HCT116 (cell line): Measurements from ENCODE around the gene PRR29. TPM values are rescaled to one million over a fixed set of nuclear protein-coding genes. Genes with fewer than 3 reads are reported as not detected.

Experiments
- ATAC-seq: fragments of 200-7000 bp; cut with Tn5 transposase; 2 replicates; pipeline ENCODE4 v1.9.1; 2020; ENCODE audit warnings: mild to moderate bottlenecking, moderate library complexity
- BruUV-seq: library from RNA; stranded (reverse); fragments of 400-500 nt; replicated peaks from 2 replicates; lab custom pipeline; 2021; lab: Mats Ljungman, UMichigan
- CTCF ChIA-PET: fragments of 300-600 bp; sonication (Branson Sonifier 250); formaldehyde crosslinking; loops from one replicate; lab custom pipeline; 2021; ENCODE audit warnings: antibody characterized with exemption; lab: Charles Lee
- POLR2A ChIA-PET: fragments of 300-600, 350-600 bp; sonication (Branson Sonifier 250); formaldehyde crosslinking; loops from one replicate; lab custom pipeline; 2021; ENCODE audit warnings: antibody characterized with exemption; lab: Charles Lee
- RAD21 ChIA-PET, 2 experiments: fragments of 300-600 bp; sonication (Branson Sonifier 250); formaldehyde crosslinking; loops; one replicate each; lab custom pipeline; 2023; ENCODE audit warnings: low total read pairs in 2 of 2; ENCODE audit not compliant: uncharacterized antibody in 2 of 2, unreplicated experiment in 2 of 2, low non-redundant PET in 1 of 2; lab: Charles Lee
- DNase-seq: peaks from one replicate; pipeline ENCODE4 v3.0.0-alpha.2; 2010; ENCODE audit warnings: low read depth, low spot score
- H2AFZ ChIP-seq: fragments of 200-600 bp; shearing (Covaris generic), sonication (generic); 2 replicates; pipeline ENCODE4 v1.6.1; 2017; ENCODE audit warnings: low read depth, mixed run types, mixed read lengths, antibody characterized with exemption, low read length; ENCODE audit not compliant: poor library complexity, severe bottlenecking
- H3K27ac ChIP-seq: 2 replicates; pipeline ENCODE4 v1.5.1; 2012; ENCODE audit warnings: low read depth, low read length
- H3K27me3 ChIP-seq: fragments of 200-600 bp; sonication (generic); 2 replicates; pipeline ENCODE4 v1.6.1; 2016; ENCODE audit warnings: mixed run types, low read length, mixed read lengths; ENCODE audit not compliant: insufficient read depth
- H3K36me3 ChIP-seq, 2 experiments: fragments of 200-500 bp in 1 of 2; fragments of 200-600 bp in 1 of 2; sonication (Bioruptor generic) in 1 of 2; sonication (generic) in 1 of 2; 2 replicates each; pipeline versions ENCODE4 v1.5.1 to v1.6.1; 2014 to 2016; ENCODE audit warnings: low read length in 2 of 2, inconsistent platforms in 1 of 2, mixed read lengths in 1 of 2, mixed run types in 1 of 2; ENCODE audit not compliant: insufficient read depth in 2 of 2, control insufficient read depth in 1 of 2
- H3K4me1 ChIP-seq, 2 experiments: fragments of 200-600 bp in 1 of 2; sonication (generic) in 1 of 2; 2 replicates each; pipeline versions ENCODE4 v1.5.1 to v1.6.1; 2012 to 2017; ENCODE audit warnings: low read length in 2 of 2, inconsistent platforms in 1 of 2, mild to moderate bottlenecking in 1 of 2, mixed read lengths in 1 of 2, mixed run types in 1 of 2, moderate library complexity in 1 of 2; ENCODE audit not compliant: insufficient read depth in 2 of 2, control insufficient read depth in 1 of 2
- H3K4me2 ChIP-seq: fragments of 200-600 bp; sonication (generic); 2 replicates; pipeline ENCODE4 v1.6.1; 2017; ENCODE audit warnings: mixed run types, low read length, mixed read lengths
- H3K4me3 ChIP-seq, 2 experiments: fragments of 200-600 bp in 1 of 2; sonication (generic) in 1 of 2; replicated peaks in 1 of 2; 2 replicates each; pipeline ENCODE4 v1.5.1; 2011 to 2016; ENCODE audit warnings: low read length in 2 of 2, control low read depth in 1 of 2, low read depth in 1 of 2, mild to moderate bottlenecking in 1 of 2, mixed read lengths in 1 of 2, mixed run types in 1 of 2
- H3K79me2 ChIP-seq: fragments of 200-600 bp; sonication (generic); 2 replicates; pipeline ENCODE4 v1.6.1; 2017; ENCODE audit warnings: mild to moderate bottlenecking, mixed run types, low read length, moderate library complexity, mixed read lengths; ENCODE audit not compliant: insufficient read depth
- H3K9ac ChIP-seq: fragments of 200-600 bp; sonication (generic); 2 replicates; pipeline ENCODE4 v1.6.1; 2016; ENCODE audit warnings: low read length, mixed read lengths
- H3K9me2 ChIP-seq: fragments of 200-600 bp; sonication (generic), shearing (Covaris generic); 2 replicates; pipeline ENCODE4 v1.6.1; 2017; ENCODE audit warnings: mixed run types, mild to moderate bottlenecking, moderate library complexity; ENCODE audit not compliant: insufficient read depth
- H3K9me3 ChIP-seq, 2 experiments: fragments of 200-500 bp in 1 of 2; fragments of 200-600 bp in 1 of 2; sonication (Bioruptor generic) in 1 of 2; sonication (generic) in 1 of 2; 2 replicates each; pipeline ENCODE4 v1.6.1; 2014 to 2017; ENCODE audit warnings: low read length in 2 of 2, mixed read lengths in 2 of 2, inconsistent platforms in 1 of 2, low read depth in 1 of 2, mild to moderate bottlenecking in 1 of 2, mixed run types in 1 of 2, moderate library complexity in 1 of 2; ENCODE audit not compliant: control insufficient read depth in 1 of 2, insufficient read depth in 1 of 2
- H4K20me1 ChIP-seq: fragments of 200-600 bp; sonication (generic), shearing (Covaris generic); 2 replicates; pipeline ENCODE4 v1.6.1; 2017; ENCODE audit warnings: mixed run types, mild to moderate bottlenecking, moderate library complexity; ENCODE audit not compliant: insufficient read depth
- CBX3 ChIP-seq: IDR thresholded peaks from 2 replicates; pipeline ENCODE4 v1.6.1; 2012; ENCODE audit warnings: low read depth
- CEBPB ChIP-seq: IDR thresholded peaks from 2 replicates; pipeline ENCODE4 v1.6.1; 2012; ENCODE audit warnings: low read depth
- CTCF ChIP-seq, 3 experiments: fragments of 200-600 bp in 1 of 3; sonication (generic) in 1 of 3; IDR thresholded peaks in 2 of 3; conservative IDR thresholded peaks in 1 of 3; 2 replicates each; pipeline ENCODE4 v1.5.1; 2012 to 2017; ENCODE audit warnings: low read depth in 2 of 3, low read length in 2 of 3, antibody characterized with exemption in 1 of 3, borderline replicate concordance in 1 of 3, control low read depth in 1 of 3, mild to moderate bottlenecking in 1 of 3, mixed read lengths in 1 of 3, mixed run types in 1 of 3, moderate library complexity in 1 of 3; ENCODE audit not compliant: insufficient read depth in 1 of 3
- ELF1 ChIP-seq: IDR thresholded peaks from 2 replicates; pipeline ENCODE4 v1.6.1; 2012; ENCODE audit warnings: low read depth, borderline replicate concordance
- EZH2 ChIP-seq: fragments of 200-600 bp; sonication (generic); IDR thresholded peaks from 2 replicates; pipeline ENCODE4 v1.6.1; 2017; ENCODE audit warnings: antibody characterized with exemption, mixed run types
- FOSL1 ChIP-seq: IDR thresholded peaks from 2 replicates; pipeline ENCODE4 v1.6.1; 2012; ENCODE audit warnings: low read depth
- POLR2AphosphoS5 ChIP-seq: IDR thresholded peaks from 2 replicates; pipeline ENCODE4 v1.6.1; 2011; ENCODE audit warnings: mild to moderate bottlenecking, low read depth, low read length, moderate library complexity
- RAD21 ChIP-seq: IDR thresholded peaks from 2 replicates; pipeline ENCODE4 v1.6.1; 2012; ENCODE audit warnings: low read depth, mild to moderate bottlenecking
- SP1 ChIP-seq: IDR thresholded peaks from 2 replicates; pipeline ENCODE4 v1.6.1; 2012; ENCODE audit warnings: low read depth
- SRF ChIP-seq: IDR thresholded peaks from 2 replicates; pipeline ENCODE4 v1.6.1; 2012; ENCODE audit warnings: low read depth
- TCF7L2 ChIP-seq: IDR thresholded peaks from 2 replicates; pipeline ENCODE4 v1.7.0; 2011; ENCODE audit warnings: borderline replicate concordance, inconsistent platforms; ENCODE audit not compliant: insufficient read depth, insufficient read length; ENCODE audit errors: extremely low read depth
- ZBTB33 ChIP-seq: IDR thresholded peaks from 2 replicates; pipeline ENCODE4 v1.6.1; 2011; ENCODE audit warnings: mild to moderate bottlenecking, low read length, moderate library complexity; ENCODE audit not compliant: insufficient replicate concordance; ENCODE audit errors: extremely low read depth
- intact Hi-C: fragments of 100-400 bp; cut with micrococcal nuclease; formaldehyde crosslinking; loops from 2 replicates; pipeline ENCODE4 v1.10.0; 2022
- total RNA-seq: library from RNA; stranded (reverse); gene quantifications from one replicate; pipeline ENCODE4 v1.2.1, GENCODE V29; 2021; ENCODE audit not compliant: unreplicated experiment
- TF ChIP-seq, protein P1 (sequence below): IDR thresholded peaks from 2 replicates; pipeline ENCODE4 v1.6.1; 2012
- TF ChIP-seq, protein P2 (sequence below): IDR thresholded peaks from 2 replicates; pipeline ENCODE4 v1.6.1; 2012

Gene PRR29
- total RNA-seq, 1 experiment from 2014 or later = not detected

- DNase-seq = peak; percentile 57
- POLR2A ChIA-PET = interaction anchor here (1.0 kb wide), 1 partner anchor 13 kb away, joined by 4 read pairs; no protein-coding TSS in a partner anchor
- peak; percentile 98 for TF ChIP-seq FOSL1
- TF ChIP-seq, protein P1, sequence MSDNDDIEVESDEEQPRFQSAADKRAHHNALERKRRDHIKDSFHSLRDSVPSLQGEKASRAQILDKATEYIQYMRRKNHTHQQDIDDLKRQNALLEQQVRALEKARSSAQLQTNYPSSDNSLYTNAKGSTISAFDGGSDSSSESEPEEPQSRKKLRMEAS = peak; percentile 58; the same call in 1 of the 2 replicates
- TF ChIP-seq TCF7L2 = peak; percentile 65
- TF ChIP-seq RAD21 = no peak
- TF ChIP-seq SP1 = peak; percentile 66
- TF ChIP-seq, all 23 proteins: peak for 4
- RAD21 ChIA-PET = interaction anchor here (0.6 to 1.4 kb wide), 3 partner anchors 13 to 55 kb away, joined by 3 to 6 read pairs (median 5); partner anchors contain the start of gene GH1 (in 1 of the 2)
- peaks cover 23 to 43% of the 10 kb centered on the region in 2 experiments for H3K4me1 ChIP-seq
- H3K9ac ChIP-seq = peak overlapping the region; percentile 32
- no peaks in the 10 kb centered on the region for H3K27me3 ChIP-seq
- H3K4me3 ChIP-seq = peak overlapping the region; percentile 23 to 44
- H3K9me3 ChIP-seq = no peaks in the 10 kb centered on the region
- ATAC-seq = peak; percentile 84
- peak overlapping the region; percentile 46 for H3K27ac ChIP-seq
- no peaks in the 10 kb centered on the region for H3K9me2 ChIP-seq
- no peak overlapping the region for H2AFZ ChIP-seq
- BruUV-seq = no TSS peak
- intact Hi-C loops = no loop called here
- CTCF ChIA-PET = interaction anchor here (1.0 to 2.3 kb wide), 10 partner anchors 11 to 159 kb away, joined by 3 to 10 read pairs (median 4); no protein-coding TSS in a partner anchor
- H3K4me2 ChIP-seq = peak overlapping the region; percentile 78
- no peaks in the 10 kb centered on the region for H3K36me3 ChIP-seq
- no peaks in the 10 kb centered on the region for H4K20me1 ChIP-seq
- no peaks in the 10 kb centered on the region for H3K79me2 ChIP-seq
Measured at GRCh38 chr17:63974594-63975192, 23.5 kb upstream of the PRR29 start.

DNA sequence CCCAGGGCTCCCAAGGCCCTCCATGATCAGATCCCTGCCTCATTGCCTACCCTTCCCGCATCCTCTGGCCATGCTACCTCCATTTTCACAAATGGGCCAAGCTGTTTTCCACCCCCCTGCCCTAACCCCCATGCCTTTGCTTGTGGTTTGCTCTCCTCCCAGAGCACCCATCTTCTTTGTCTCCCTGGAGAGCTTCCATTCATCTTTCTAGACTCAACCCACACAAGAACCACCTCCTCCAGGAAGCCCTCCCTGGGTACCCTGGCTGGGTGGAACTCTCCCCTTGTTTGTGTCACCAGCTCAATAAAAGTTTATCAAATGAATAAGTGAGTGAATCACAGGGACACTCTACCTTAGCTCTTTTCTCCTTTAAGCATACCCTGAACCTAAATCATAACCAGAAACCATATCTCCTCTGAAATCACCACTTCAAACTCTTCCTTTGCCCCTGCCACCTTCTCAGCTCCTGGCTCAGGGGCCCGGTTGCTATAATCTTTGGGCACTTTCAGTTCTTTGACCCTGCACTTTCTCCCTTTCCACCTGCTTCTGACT, 22.5 kb upstream of the PRR29 start:
- ATAC-seq (no peak), DNase-seq (no peak)
- Histone ChIP-seq H3K4me3 (no peak overlapping the region), H3K9me3 (no peaks in the 10 kb centered on the region), H3K4me1 (peaks cover 23 to 38% of the 10 kb centered on the region in 2 experiments), H3K79me2 (no peaks in the 10 kb centered on the region), H3K9me2 (no peaks in the 10 kb centered on the region), H3K27me3 (no peaks in the 10 kb centered on the region), H3K4me2 (peak overlapping the region; percentile 78), H3K9ac (no peak overlapping the region), H3K27ac (no peak overlapping the region; the same call in 1 of the 2 replicates), H4K20me1 (no peaks in the 10 kb centered on the region), H2AFZ (no peak overlapping the region), H3K36me3 (no peaks in the 10 kb centered on the region)
- CTCF ChIA-PET = interaction anchor here (1.1 to 2.3 kb wide), 6 partner anchors 10 to 72 kb away, joined by 3 to 10 read pairs (median 4); no protein-coding TSS in a partner anchor
- RAD21 ChIA-PET = interaction anchor here (0.6 to 1.0 kb wide), 2 partner anchors 14 to 50 kb away, joined by 3 to 6 read pairs; no protein-coding TSS in a partner anchor
- no TSS peak for BruUV-seq
- POLR2A ChIA-PET = no interaction called here
- intact Hi-C loops = no loop called here
- no peak for TF ChIP-seq FOSL1
- TF ChIP-seq EZH2 = no peak
- no peak for TF ChIP-seq CTCF (IDR thresholded peaks at IDR 0.05 in 2 of 3, conservative IDR thresholded peaks at IDR 0.05 in 1 of 3; ENCODE audit: borderline replicate concordance in 1 of 3, insufficient read depth in 1 of 3, low read depth in 2 of 3, low read length in 2 of 3)
- no peak for TF ChIP-seq CBX3
- no peak for TF ChIP-seq CEBPB
- TF ChIP-seq ZBTB33 = no peak
- TF ChIP-seq SRF = no peak
- TF ChIP-seq POLR2AphosphoS5 = no peak
- TF ChIP-seq, protein P2, sequence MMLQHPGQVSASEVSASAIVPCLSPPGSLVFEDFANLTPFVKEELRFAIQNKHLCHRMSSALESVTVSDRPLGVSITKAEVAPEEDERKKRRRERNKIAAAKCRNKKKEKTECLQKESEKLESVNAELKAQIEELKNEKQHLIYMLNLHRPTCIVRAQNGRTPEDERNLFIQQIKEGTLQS = no peak
- no peak for TF ChIP-seq ELF1
